Measurements from ENCODE around the gene IGF1R.

The IGF1R gene

DNA sequence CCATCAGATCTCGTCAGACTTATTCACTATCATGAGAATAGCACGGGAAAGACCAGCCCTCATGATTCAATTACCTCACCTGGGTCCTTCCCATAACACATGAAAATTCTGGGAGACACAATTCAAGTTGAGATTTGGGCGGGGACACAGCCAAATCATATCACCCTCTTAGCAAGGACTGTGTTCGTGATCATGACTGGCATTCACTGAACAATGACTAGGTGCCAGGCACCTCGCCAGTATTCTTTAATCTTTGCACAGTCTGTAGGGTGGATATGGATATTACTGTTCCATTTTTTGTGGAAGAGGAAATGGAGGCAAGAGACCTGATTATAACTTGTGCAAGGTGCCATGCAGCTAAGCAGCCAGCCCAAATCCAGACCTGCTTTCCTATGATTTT, 77.5 kb downstream of the IGF1R start:
- DNase-seq (ENCODE audit: low spot score) = no peak

- DNase-seq (ENCODE audit: low spot score) = peak; percentile 26
These were observed 79.0 kb downstream of the IGF1R start for GRCh38 chr15:98727115-98728040.

DNA sequence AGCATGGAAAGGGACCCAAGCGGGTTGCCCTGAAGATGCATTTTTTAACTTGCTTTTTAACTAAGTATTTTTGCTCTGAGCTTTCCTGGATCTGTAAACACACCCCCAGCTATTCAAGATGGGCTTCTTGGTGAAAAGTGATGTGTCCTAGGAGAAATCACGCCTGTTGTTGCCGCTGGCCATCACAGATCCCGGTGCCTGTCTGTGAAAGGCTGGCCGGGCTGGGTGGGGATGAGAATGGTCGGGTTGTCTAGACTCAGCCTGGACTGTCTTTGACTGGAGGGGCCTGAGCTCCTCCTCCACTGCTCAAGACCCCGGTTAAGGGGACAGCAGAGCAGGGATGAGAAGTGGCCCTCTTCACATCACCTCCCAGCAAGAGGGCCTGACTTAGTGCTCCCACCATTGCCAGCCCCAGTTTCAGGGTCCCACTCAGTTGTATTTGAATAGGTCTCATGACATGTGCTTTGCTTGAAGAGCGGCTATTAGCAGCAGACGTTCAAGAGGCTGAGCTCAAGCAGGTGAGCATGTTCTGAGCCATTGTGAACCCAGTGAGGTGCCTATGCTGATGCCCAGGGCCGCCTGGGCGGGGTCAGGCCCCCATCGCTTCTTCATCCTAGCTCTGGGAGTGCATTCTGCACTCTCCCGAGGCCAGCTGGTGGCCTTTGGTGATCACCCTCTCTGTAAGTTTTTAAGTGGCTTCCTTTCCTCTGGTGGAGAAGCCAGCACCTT, 79.9 kb downstream of the IGF1R start:
- DNase-seq (ENCODE audit: low spot score) = no peak

DNA sequence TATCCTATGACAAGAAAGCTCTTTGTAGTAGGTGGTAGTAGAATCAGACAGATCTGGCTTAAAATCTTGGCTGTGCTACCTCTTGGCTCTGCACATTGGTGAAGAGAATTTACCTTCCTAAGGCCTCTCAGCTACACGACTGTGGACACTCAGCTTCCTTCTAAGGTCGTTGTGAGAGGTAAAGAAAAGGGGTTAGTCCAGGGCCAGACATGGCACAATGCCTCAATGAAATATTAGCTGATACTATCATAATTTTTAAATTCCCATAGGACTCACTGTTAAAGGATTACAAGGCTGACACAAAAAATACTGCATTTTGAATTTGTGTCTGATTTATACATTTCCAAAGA, 80.4 kb downstream of the IGF1R start:
- no peak for DNase-seq (ENCODE audit: low spot score)

DNA sequence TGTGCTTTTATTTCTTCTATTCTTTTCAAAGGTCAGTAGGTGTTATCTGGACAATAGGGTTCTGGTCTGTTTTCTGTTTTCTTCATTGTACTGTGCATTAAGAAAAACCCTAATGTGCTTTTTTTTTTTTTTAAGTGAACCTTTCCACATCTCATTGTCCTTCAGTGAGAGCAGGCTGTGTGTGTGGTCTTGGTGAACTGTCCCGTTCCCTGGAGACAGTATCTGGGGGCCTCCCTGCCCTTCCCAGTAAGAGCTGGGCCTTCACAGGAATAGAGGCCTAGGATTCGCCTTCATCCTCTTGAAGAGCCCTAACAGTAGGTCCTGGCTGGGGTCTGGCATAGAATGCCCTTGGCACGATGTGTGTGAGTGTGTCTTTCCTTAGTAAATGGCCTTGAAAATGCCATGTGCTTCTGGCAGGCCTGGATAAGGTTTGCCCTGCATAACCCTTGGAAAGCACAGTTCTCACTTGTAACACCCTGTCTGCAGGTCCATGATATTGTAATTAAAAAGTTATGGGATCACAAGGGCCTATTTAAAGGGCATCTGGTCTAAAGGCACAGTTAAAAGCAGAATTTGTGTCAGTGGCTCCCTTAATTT, 81.2 kb downstream of the IGF1R start:
- DNase-seq (ENCODE audit: low spot score) = no peak

GRCh38 chr15:98730860-98731711, 82.7 kb downstream of the IGF1R start:
- no peak for DNase-seq (ENCODE audit: low spot score)

GRCh38 chr15:98731712-98732450, 83.5 kb downstream of the IGF1R start:
- no peak for DNase-seq (ENCODE audit: low spot score)

GRCh38 chr15:98733098-98733497, 84.8 kb downstream of the IGF1R start:
- no peak for DNase-seq (ENCODE audit: low spot score)

DNA sequence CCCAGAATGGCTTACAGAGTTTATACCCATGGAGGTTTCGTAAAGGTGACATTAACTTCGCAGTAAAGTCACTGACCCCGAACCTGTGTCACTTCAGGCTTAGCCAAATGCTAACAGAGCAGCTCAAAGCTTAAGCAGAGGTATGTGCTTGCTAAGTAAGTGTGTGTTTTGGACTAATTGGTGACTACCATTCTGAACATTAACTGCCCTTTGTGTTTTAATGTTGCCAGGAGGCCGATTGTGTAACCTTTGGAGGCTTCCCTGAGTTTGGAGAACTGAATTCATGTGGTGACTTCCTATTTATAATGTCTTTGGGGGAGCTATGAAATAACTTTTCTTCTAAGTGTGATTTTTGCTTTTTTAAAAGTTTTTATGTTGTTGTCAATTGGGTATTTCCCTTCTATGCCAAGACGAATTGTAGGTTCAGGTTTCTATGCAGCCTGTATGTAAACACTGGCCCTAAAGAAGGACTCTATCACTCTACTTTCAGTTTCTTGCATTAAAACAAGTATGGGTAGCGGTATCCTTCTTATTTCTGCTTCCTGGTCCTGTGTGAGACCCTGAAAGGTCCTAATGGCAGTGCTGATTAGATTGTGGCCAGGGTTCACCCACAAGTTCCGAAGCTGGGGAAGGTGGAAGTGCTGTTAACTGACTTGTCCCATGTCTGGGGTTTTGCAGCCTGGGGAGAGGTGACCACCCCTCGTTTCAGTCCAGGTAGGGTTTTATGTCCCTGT, 86.3 kb downstream of the IGF1R start:
- DNase-seq (ENCODE audit: low spot score) = no peak

DNA sequence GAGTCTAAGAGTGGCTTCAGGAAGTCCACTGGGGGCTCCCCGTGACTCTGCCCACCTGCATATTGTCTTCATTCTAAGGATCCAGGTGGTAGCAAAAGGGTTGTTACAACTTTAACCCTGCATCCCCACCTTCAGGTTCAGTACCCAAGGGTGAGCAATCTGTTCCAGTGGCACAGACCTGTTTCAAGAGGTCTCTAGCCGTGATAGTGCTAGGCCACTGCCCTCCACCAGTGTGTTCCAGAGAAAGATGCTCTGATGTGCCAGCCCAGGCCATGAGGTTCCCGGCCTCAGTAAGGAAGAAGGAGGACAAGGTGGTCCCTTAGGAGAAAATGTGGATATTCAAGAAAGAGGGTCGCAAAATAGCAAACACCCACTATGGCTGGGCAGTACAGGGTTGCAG, 87.0 kb downstream of the IGF1R start:
- DNase-seq (ENCODE audit: low spot score) = no peak

- DNase-seq (ENCODE audit: low spot score) = no peak
These were observed 87.7 kb downstream of the IGF1R start for GRCh38 chr15:98735895-98736617.

- DNase-seq (ENCODE audit: low spot score) = no peak
These were observed 88.8 kb downstream of the IGF1R start for GRCh38 chr15:98737159-98737558.

DNA sequence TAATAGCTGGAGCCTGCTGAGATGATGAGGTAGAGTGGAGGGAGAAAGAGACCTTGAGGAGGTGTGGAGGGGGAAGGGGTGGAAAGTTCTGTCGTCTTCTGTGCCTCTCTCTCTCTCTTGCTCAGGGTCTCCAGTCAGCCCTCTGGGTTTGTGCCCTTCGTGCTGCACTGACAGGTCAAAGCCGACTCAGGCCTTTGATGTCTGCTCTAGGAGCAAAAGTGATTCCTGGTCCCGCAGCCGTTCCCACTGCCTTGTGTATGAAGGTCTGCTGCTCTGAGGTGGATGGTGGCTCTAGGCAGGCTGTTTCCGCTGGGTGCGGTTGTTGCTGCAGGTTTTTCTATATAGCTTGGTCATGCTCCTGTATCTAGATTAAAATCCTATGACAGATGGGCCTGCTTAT, 89.4 kb downstream of the IGF1R start:
- no peak for DNase-seq (ENCODE audit: low spot score)

- DNase-seq (ENCODE audit: low spot score) = no peak
These were observed 90.5 kb downstream of the IGF1R start for GRCh38 chr15:98738689-98739401.

GRCh38 chr15:98740295-98740694, 92.0 kb downstream of the IGF1R start:
- DNase-seq (ENCODE audit: low spot score) = no peak

DNA sequence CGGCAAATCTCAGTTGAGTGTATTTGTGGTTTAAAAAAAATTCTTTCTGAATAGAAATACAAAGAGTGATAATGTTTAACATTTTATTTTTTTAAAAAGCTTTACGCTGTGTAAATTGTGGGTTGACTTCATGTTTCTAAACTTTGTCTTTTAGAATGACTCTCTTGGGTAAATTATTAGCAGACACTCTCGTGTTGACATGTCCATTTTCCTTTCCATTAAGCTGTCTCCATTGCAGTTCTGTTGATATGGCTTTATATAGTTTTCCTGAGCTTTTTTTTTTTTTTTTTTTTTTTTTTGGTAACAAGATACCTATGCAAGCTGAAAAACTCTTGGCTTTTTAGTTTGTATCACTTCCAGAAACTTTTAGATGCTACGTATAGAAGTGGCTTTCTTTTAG, 92.6 kb downstream of the IGF1R start:
- DNase-seq (ENCODE audit: low spot score) = no peak

GRCh38 chr15:98743177-98743576, 94.8 kb downstream of the IGF1R start:
- no peak for DNase-seq (ENCODE audit: low spot score)

GRCh38 chr15:98744506-98744905, 96.2 kb downstream of the IGF1R start:
- DNase-seq (ENCODE audit: low spot score) = no peak

GRCh38 chr15:98745179-98745578, 96.8 kb downstream of the IGF1R start:
- DNase-seq (ENCODE audit: low spot score) = no peak
